Activated CD8-positive, alpha-beta T cell treated with anti-CD3 and anti-CD28 coated beads for 36 hours (primary cell): ENCODE results near the gene FBXL17. TPM values are rescaled to one million over a fixed set of nuclear protein-coding genes. Genes with fewer than 3 reads are reported as not detected.

Source experiments
- ATAC-seq: fragments of 200-7000 bp; cut with Tn5 transposase; one replicate; pipeline ENCODE4 v1.10.0; 2021; ENCODE audit warnings: mild to moderate bottlenecking, moderate library complexity
- CTCF ChIA-PET: fragments of 350-600 bp; sonication (Branson Sonifier 250); formaldehyde crosslinking; loops from one replicate; lab custom pipeline; 2021; ENCODE audit warnings: antibody characterized with exemption; lab: Charles Lee
- POLR2A ChIA-PET: fragments of 350-600 bp; sonication (Branson Sonifier 250); formaldehyde crosslinking; loops from one replicate; lab custom pipeline; 2021; ENCODE audit warnings: antibody characterized with exemption; lab: Charles Lee
- DNase-seq: peaks from one replicate; pipeline ENCODE4 v3.0.0-alpha.2; 2020
- H3K27ac Mint-ChIP-seq: one replicate; pipeline ENCODE4 v1.8.0; 2021; ENCODE audit warnings: mild to moderate bottlenecking, mixed read lengths
- H3K27me3 Mint-ChIP-seq: one replicate; pipeline ENCODE4 v1.8.0; 2021; ENCODE audit warnings: mixed read lengths
- H3K36me3 Mint-ChIP-seq: one replicate; pipeline ENCODE4 v1.8.0; 2021; ENCODE audit warnings: low read depth, mixed read lengths
- H3K4me1 Mint-ChIP-seq: one replicate; pipeline ENCODE4 v1.8.0; 2021; ENCODE audit warnings: low read depth, mixed read lengths
- H3K4me3 Mint-ChIP-seq: one replicate; pipeline ENCODE4 v1.8.0; 2021; ENCODE audit warnings: mild to moderate bottlenecking, moderate library complexity, mixed read lengths
- H3K9me3 Mint-ChIP-seq: one replicate; pipeline ENCODE4 v1.8.0; 2021; ENCODE audit warnings: mixed read lengths
- CTCF ChIP-seq: fragments of 200-600 bp; IDR thresholded peaks from one replicate; pipeline ENCODE4 v1.8.0; 2022; ENCODE audit warnings: antibody characterized with exemption, mild to moderate bottlenecking
- intact Hi-C: fragments of 100-400 bp; cut with micrococcal nuclease; formaldehyde crosslinking; loops from one replicate; pipeline ENCODE4 v1.10.0; 2022
- total RNA-seq, 2 experiments: library from RNA; stranded (reverse); gene quantifications; one replicate each; pipeline ENCODE4 v1.2.3, GENCODE V29; 2021

Gene FBXL17
- total RNA-seq, 2 experiments from 2014 or later, result 3.0 to 5.3 TPM

GRCh38 chr5:107878661-107879060 is 503.2 kb downstream of the FBXL17 start:
- CTCF ChIA-PET, result no interaction called here
- POLR2A ChIA-PET, result no interaction called here
- no peak for TF ChIP-seq CTCF
- H3K4me1 Mint-ChIP-seq, result peaks cover 2% of the 10 kb centered on the region
- intact Hi-C loops, result no loop called here
- no peaks in the 10 kb centered on the region for H3K9me3 Mint-ChIP-seq
- DNase-seq (no peak), ATAC-seq (no peak)
- H3K4me3 Mint-ChIP-seq, result no peak overlapping the region
- no peaks in the 10 kb centered on the region for H3K27me3 Mint-ChIP-seq
- no peak overlapping the region for H3K27ac Mint-ChIP-seq
- H3K36me3 Mint-ChIP-seq, result peaks cover 3% of the 10 kb centered on the region

GRCh38 chr5:107876906-107877305 is 505.0 kb downstream of the FBXL17 start:
- H3K27me3 Mint-ChIP-seq, result no peaks in the 10 kb centered on the region
- intact Hi-C loops, result no loop called here
- TF ChIP-seq CTCF, result no peak
- no peak overlapping the region for H3K4me3 Mint-ChIP-seq
- ChIA-PET CTCF (no interaction called here), POLR2A (no interaction called here)
- DNase-seq (no peak), ATAC-seq (no peak)
- H3K36me3 Mint-ChIP-seq, result peaks cover 3% of the 10 kb centered on the region
- peaks cover 2% of the 10 kb centered on the region for H3K4me1 Mint-ChIP-seq
- no peak overlapping the region for H3K27ac Mint-ChIP-seq
- H3K9me3 Mint-ChIP-seq, result no peaks in the 10 kb centered on the region

- ChIA-PET POLR2A (no interaction called here), CTCF (no interaction called here)
- ATAC-seq (no peak), DNase-seq (no peak)
- Mint-ChIP-seq H3K27me3 (no peaks in the 10 kb centered on the region), H3K9me3 (no peaks in the 10 kb centered on the region), H3K36me3 (peaks cover 3% of the 10 kb centered on the region), H3K4me1 (peaks cover 2% of the 10 kb centered on the region), H3K27ac (no peak overlapping the region), H3K4me3 (no peak overlapping the region)
- intact Hi-C loops, result no loop called here
- TF ChIP-seq CTCF, result no peak
These were observed 505.6 kb downstream of the FBXL17 start for GRCh38 chr5:107876261-107876660.

GRCh38 chr5:107875833-107876232 is 506.1 kb downstream of the FBXL17 start:
- peaks cover 2% of the 10 kb centered on the region for H3K4me1 Mint-ChIP-seq
- no peaks in the 10 kb centered on the region for H3K27me3 Mint-ChIP-seq
- TF ChIP-seq CTCF, result no peak
- POLR2A ChIA-PET, result no interaction called here
- no peak overlapping the region for H3K27ac Mint-ChIP-seq
- H3K4me3 Mint-ChIP-seq, result no peak overlapping the region
- H3K36me3 Mint-ChIP-seq, result peaks cover 3% of the 10 kb centered on the region
- CTCF ChIA-PET, result no interaction called here
- no peaks in the 10 kb centered on the region for H3K9me3 Mint-ChIP-seq
- DNase-seq (no peak), ATAC-seq (no peak)
- intact Hi-C loops, result no loop called here

GRCh38 chr5:107874795-107875194 is 507.1 kb downstream of the FBXL17 start:
- H3K9me3 Mint-ChIP-seq, result no peaks in the 10 kb centered on the region
- peak; percentile 58 for ATAC-seq
- POLR2A ChIA-PET, result no interaction called here
- no peak overlapping the region for H3K4me3 Mint-ChIP-seq
- intact Hi-C loops, result no loop called here
- H3K4me1 Mint-ChIP-seq, result peaks cover 2% of the 10 kb centered on the region
- H3K27me3 Mint-ChIP-seq, result no peaks in the 10 kb centered on the region
- TF ChIP-seq CTCF, result no peak
- H3K36me3 Mint-ChIP-seq, result peaks cover 3% of the 10 kb centered on the region
- CTCF ChIA-PET, result no interaction called here
- H3K27ac Mint-ChIP-seq, result no peak overlapping the region
- peak; percentile 5 for DNase-seq
